ENCODE results near the gene RPS16.

The RPS16 gene

DNA sequence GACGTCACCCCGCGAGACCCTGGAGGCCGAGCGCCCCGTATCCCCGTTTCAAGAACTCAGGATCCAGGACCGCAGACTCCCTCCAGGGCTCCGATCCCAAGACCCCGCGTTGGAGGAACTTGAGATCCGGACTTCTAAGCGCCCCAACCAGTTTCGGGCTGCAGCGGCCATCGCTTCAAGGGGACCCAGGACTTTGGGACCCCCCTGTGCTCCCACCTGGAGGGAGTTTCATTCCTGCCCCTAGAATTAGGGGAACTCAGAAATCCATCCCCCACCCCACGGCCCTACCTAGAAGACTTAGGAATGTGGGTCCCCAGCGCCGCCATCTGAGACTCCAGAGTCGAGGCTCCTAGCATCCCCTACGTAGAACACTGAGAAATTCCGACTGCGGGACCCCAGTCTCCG is 22.9 kb downstream of the RPS16 start:
- peak overlapping the region; percentile 82 for H3K4me3 ChIP-seq (ENCODE audit: low read depth, low read length)
- no peak for TF ChIP-seq CTCF (IDR thresholded peaks at IDR 0.05; ENCODE audit: control insufficient read depth, extremely low read depth, insufficient read depth)
- DNase-seq (ENCODE audit: low read depth), result no peak

DNA sequence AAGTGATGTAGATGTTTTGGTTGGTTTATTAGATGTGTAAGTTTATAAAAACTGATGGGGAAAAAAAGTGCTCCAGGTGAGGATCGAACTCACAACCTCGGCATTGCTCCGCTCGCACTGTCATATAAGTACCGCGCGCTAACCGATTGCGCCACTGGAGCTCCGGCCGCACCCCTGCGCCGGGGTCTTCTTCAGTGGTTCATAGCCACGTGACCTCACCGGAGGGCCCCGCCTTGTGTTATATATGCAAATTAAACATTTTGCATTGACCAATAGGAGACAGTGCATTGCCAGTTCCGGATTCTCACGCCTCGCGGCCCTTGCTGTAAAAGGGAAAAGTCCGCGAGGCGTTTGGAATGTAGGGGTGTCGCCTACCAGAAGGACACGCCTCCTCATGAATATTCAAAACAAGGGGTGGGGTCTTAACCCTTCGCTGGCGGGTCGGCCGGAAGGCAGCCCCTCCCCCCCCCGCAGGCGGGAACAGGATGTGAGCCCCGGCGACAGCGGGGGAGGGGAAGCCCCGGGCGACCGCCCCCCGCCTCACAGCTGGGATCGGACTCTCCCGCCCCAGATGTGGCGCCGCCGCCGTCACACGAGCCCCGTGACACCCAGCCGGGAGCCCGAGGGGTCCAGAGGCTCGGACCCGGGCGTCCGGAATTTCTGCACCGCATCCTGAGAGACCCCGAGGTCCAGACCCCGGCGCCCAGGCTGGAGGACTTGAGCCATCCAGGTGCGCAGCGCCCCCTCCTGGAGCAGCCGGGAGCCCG is 23.5 kb downstream of the RPS16 start, which contains the start of gene PLEKHG2:
Gene PLEKHG2 (plus strand): TSS at position 570 of the 767 bp plus-strand sequence. CDS start 1,418 bp downstream, outside the sequence.
- H3K4me3 ChIP-seq (ENCODE audit: low read depth, low read length), result peak within 1 kb of the TSS; percentile 82
- peak; percentile 98 for DNase-seq (ENCODE audit: low read depth)
- TF ChIP-seq CTCF (IDR thresholded peaks at IDR 0.05; ENCODE audit: control insufficient read depth, extremely low read depth, insufficient read depth), result peak; percentile 72

- peak; percentile 69 for DNase-seq (ENCODE audit: low read depth)
- TF ChIP-seq CTCF (IDR thresholded peaks at IDR 0.05; ENCODE audit: control insufficient read depth, extremely low read depth, insufficient read depth), result peak; percentile 78
- peak overlapping the region; percentile 82 for H3K4me3 ChIP-seq (ENCODE audit: low read depth, low read length)
These were observed 24.0 kb downstream of the RPS16 start for GRCh38 chr19:39411832-39412099.

DNA sequence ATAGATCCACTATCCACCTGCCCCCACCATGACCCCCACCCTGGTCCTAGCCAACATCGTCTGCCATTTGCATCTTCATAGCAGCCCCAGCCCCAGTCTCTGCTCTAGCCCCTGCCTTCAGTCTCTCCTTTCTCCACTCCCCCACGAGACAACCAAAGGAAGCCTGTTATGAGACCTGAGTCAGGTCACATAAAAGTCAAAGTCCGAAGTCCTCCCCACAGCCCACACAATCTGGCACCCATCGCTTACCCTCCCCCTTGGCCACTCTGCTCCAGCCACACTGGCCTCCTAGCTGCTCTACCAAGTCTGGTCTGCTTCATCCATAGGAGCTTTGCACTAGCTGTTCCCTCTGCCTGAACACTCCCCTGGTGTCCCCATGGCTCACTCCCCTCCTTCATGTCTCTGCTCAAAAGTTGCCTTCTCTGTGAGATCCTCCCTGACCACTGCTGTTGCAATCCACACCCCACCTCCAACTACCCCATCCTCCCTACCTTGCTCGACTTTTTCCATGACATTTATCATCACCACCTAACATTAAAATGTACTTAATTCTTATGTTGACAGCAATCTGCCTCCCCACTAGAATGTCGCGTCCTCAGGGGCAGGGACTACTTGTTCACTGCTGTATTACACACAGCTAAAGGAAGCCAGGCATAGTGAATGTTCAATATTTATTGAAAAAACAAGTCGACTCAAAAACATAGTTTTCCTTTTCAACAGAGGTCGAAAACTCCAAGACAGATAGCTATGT is 24.5 kb downstream of the RPS16 start:
- no peak for DNase-seq (ENCODE audit: low read depth)
- H3K4me3 ChIP-seq (ENCODE audit: low read depth, low read length), result peak overlapping the region; percentile 82
- TF ChIP-seq CTCF (IDR thresholded peaks at IDR 0.05; ENCODE audit: control insufficient read depth, extremely low read depth, insufficient read depth), result no peak

DNA sequence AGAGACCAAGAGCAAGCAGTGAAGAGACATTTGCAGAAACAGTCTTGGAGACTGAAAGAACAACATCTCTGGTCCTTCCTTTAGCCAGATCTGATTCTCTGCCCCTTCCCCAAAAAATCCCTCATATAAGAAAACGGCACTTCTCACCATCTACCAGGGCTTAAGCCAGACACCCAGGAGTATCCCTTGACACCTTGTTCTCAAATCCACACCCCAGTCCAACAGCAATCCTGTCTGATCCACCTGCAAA is 25.0 kb downstream of the RPS16 start:
- no peak for TF ChIP-seq CTCF (IDR thresholded peaks at IDR 0.05; ENCODE audit: control insufficient read depth, extremely low read depth, insufficient read depth)
- no peak overlapping the region for H3K4me3 ChIP-seq (ENCODE audit: low read depth, low read length)
- no peak for DNase-seq (ENCODE audit: low read depth)

DNA sequence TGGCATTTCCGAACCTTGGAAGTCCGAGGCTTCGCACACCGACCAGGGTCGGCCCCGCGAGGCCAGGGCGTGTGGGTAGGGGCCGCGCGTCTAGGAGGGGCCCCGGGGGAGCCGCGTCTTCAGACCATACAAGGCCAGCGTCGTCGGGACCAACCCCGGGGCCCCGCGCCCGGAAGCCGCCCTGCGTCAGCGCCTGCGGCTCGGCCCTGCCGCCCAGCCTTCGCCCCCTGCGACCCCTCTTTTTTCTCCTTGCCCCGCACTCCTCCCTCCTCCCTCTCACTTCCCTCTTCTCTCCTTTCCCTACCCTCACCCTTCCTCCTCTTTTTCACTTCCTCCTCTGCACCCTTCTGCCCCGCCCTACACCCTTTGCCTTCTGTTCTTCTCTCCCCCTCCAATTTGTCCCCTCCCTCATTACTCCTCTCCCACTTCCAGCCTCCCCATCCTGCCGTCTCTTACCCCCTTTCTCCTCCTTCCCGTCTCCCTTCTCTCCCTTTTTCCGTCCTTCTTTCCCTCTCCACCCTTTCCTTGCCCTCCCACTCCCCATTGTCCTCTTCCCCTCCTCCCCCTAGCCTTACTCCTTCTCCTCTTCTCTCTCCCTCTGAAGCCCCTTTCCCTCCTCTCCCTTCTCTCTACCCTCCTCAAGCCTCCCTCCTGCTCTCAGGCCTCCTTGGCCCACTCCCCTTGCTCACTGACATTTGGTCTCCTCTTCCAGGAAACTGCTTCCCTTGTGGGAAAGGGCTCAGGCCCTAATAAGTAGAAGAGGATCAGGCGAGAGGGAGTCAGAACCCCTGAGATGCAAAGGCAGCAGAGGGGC is 25.5 kb downstream of the RPS16 start:
- no peak for DNase-seq (ENCODE audit: low read depth)
- peak overlapping the region; percentile 98 for H3K4me3 ChIP-seq (ENCODE audit: low read depth, low read length)
- no peak for TF ChIP-seq CTCF (IDR thresholded peaks at IDR 0.05; ENCODE audit: control insufficient read depth, extremely low read depth, insufficient read depth)

Data from LNCaP clone FGC (cell line).